Measurements from ENCODE around the gene TAS2R30.
A peak's percentile ranks its signal among the peaks of the same experiment; 100 is the strongest.

The TAS2R30 gene, protein sequence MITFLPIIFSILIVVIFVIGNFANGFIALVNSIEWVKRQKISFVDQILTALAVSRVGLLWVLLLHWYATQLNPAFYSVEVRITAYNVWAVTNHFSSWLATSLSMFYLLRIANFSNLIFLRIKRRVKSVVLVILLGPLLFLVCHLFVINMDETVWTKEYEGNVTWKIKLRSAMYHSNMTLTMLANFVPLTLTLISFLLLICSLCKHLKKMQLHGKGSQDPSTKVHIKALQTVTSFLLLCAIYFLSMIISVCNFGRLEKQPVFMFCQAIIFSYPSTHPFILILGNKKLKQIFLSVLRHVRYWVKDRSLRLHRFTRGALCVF

DNA sequence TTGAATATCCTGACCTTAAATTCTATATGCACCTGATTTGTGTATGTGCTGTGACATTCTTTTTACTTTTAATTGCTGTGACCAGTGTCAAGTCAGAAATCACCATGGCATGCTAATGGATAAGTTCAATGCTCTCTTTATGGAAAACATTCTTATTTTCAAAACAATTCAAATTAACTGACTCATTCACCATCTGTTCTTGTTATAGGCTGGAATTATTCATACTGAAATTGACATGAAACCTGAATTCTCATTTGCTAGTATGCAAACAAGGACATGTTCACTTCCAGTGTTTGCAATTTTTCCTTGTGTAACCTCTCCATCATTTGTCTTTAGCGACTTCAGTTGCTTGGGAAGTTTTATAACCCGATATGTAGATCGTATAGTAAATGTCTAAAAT is at the start of gene TAS2R30:
TSS of gene TAS2R30 (minus strand) at position 340 of the 400 bp plus-strand sequence. CDS start 400 bp downstream, outside the sequence.
- CTCF ChIA-PET: no interaction called here
- no peak for DNase-seq (ENCODE audit: extremely low spot score)
- TF ChIP-seq CTBP1 (IDR thresholded peaks at IDR 0.05; ENCODE audit: borderline replicate concordance) (no peak), FOXA1 (IDR thresholded peaks at IDR 0.05) (no peak), TARDBP (IDR thresholded peaks at IDR 0.05) (no peak), NFRKB (IDR thresholded peaks at IDR 0.05) (no peak), HDGF (IDR thresholded peaks at IDR 0.05; ENCODE audit: borderline replicate concordance) (no peak), ELF4 (IDR thresholded peaks at IDR 0.05) (no peak), SUZ12 (IDR thresholded peaks at IDR 0.05) (no peak), SP1 (IDR thresholded peaks at IDR 0.05) (no peak), FOXK2 (IDR thresholded peaks at IDR 0.05) (no peak), BHLHE40 (IDR thresholded peaks at IDR 0.05; ENCODE audit: borderline replicate concordance) (no peak), FOXM1 (IDR thresholded peaks at IDR 0.05; ENCODE audit: borderline replicate concordance) (no peak), ZNF384 (IDR thresholded peaks at IDR 0.05) (no peak)
- POLR2A ChIA-PET: no interaction called here

DNA sequence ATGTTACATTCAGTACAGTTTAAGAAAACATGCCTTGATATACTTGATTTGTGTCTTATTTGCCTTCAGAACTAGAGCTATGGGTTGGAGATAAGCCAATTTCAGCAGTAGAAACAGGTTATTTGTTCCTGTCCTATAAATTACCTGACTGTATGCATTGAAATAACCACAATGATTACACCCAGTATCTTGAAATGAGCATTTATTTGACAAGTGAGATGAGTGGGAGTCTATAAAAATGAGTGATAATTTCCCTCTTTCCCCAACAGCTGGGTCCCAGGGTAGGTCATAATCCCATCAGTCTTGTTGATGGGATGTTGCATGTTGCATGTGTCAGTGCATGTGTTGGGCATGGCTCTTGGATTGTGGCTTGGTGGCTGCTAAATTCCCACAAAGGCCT is 48.6 kb upstream of the TAS2R30 start:
- DNase-seq (ENCODE audit: extremely low spot score): no peak
- TF ChIP-seq TARDBP (IDR thresholded peaks at IDR 0.05): no peak
- TF ChIP-seq, protein P1, sequence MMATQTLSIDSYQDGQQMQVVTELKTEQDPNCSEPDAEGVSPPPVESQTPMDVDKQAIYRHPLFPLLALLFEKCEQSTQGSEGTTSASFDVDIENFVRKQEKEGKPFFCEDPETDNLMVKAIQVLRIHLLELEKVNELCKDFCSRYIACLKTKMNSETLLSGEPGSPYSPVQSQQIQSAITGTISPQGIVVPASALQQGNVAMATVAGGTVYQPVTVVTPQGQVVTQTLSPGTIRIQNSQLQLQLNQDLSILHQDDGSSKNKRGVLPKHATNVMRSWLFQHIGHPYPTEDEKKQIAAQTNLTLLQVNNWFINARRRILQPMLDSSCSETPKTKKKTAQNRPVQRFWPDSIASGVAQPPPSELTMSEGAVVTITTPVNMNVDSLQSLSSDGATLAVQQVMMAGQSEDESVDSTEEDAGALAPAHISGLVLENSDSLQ (IDR thresholded peaks at IDR 0.05): peak; percentile 63
- CTCF ChIA-PET: interaction anchor here (0.9 kb wide), 1 partner anchor 17 kb away, joined by 5 read pairs; no protein-coding TSS in a partner anchor
- POLR2A ChIA-PET: interaction anchor here (0.7 to 0.8 kb wide), 2 partner anchors 9 to 11 kb away, joined by 3 to 4 read pairs; no protein-coding TSS in a partner anchor

DNA sequence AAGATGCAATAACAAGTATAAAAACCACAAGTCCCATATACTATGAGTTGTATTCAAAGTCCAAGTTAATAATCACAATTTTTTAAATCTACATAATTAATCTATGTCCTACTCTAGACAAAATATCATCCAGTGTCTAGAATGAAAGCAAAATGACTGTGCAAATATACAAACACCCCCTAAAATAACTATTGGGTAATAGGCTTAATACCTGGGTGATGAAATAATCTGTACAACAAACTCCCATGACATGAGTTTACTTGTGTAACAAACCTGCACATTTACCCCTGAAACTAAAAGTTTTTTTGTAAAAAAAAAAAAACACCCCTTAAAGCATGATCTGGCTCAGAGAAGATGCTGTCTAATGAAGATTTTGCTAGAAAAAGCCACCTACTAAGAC is 48.1 kb upstream of the TAS2R30 start:
- ChIA-PET POLR2A (interaction anchor here (0.7 to 3.3 kb wide), 2 partner anchors 8 to 12 kb away, joined by 3 to 17 read pairs; partner anchors contain the start of gene SMIM10L1), CTCF (no interaction called here)
- DNase-seq (ENCODE audit: extremely low spot score): no peak
- TF ChIP-seq, protein P1 (IDR thresholded peaks at IDR 0.05): no peak
- no peak for TF ChIP-seq FOXA1 (IDR thresholded peaks at IDR 0.05)
- no peak for TF ChIP-seq HDGF (IDR thresholded peaks at IDR 0.05; ENCODE audit: borderline replicate concordance)
- TF ChIP-seq CTBP1 (IDR thresholded peaks at IDR 0.05; ENCODE audit: borderline replicate concordance): no peak
- no peak for TF ChIP-seq TARDBP (IDR thresholded peaks at IDR 0.05)
- TF ChIP-seq ZNF384 (IDR thresholded peaks at IDR 0.05): no peak
- no peak for TF ChIP-seq LEF1 (IDR thresholded peaks at IDR 0.05; ENCODE audit: borderline replicate concordance)
- no peak for TF ChIP-seq BHLHE40 (IDR thresholded peaks at IDR 0.05; ENCODE audit: borderline replicate concordance)
- TF ChIP-seq FOXK2 (IDR thresholded peaks at IDR 0.05): no peak
- TF ChIP-seq NFRKB (IDR thresholded peaks at IDR 0.05): no peak
- no peak for TF ChIP-seq L3MBTL2 (conservative IDR thresholded peaks at IDR 0.05)
- no peak for TF ChIP-seq FOXM1 (IDR thresholded peaks at IDR 0.05; ENCODE audit: borderline replicate concordance)
- TF ChIP-seq ELF4 (IDR thresholded peaks at IDR 0.05): no peak
- no peak for TF ChIP-seq SUZ12 (IDR thresholded peaks at IDR 0.05)
- TF ChIP-seq ARNT (IDR thresholded peaks at IDR 0.05): no peak
- no peak for TF ChIP-seq SP1 (IDR thresholded peaks at IDR 0.05)

DNA sequence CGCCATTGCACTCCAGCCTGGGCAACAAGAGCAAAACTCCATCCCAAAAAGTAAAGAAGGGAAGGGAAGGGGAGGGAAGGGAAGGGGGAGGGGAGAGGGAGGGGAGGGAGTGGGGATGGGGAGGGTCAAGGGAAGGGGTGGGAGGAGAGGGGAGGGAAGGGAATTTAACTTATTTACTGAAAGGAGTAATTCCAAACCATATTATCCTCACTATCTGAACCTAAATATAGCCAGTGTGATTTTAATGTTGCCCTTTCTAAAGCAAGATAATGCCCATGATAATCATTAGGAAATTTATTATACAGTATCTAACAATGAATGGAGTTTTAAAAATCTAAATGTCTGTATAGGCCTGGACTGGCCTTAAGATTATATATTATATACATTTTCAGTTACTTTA is 43.8 kb upstream of the TAS2R30 start:
- ChIA-PET POLR2A (no interaction called here), CTCF (no interaction called here)
- DNase-seq (ENCODE audit: extremely low spot score): no peak
- TF ChIP-seq FOXM1 (IDR thresholded peaks at IDR 0.05; ENCODE audit: borderline replicate concordance) (no peak), FOXK2 (IDR thresholded peaks at IDR 0.05) (no peak), BHLHE40 (IDR thresholded peaks at IDR 0.05; ENCODE audit: borderline replicate concordance) (no peak), FOXA1 (IDR thresholded peaks at IDR 0.05) (no peak), ARNT (IDR thresholded peaks at IDR 0.05) (no peak), ZNF384 (IDR thresholded peaks at IDR 0.05) (no peak), CTBP1 (IDR thresholded peaks at IDR 0.05; ENCODE audit: borderline replicate concordance) (no peak), SUZ12 (IDR thresholded peaks at IDR 0.05) (no peak), HDGF (IDR thresholded peaks at IDR 0.05; ENCODE audit: borderline replicate concordance) (no peak), NFRKB (IDR thresholded peaks at IDR 0.05) (no peak), LEF1 (IDR thresholded peaks at IDR 0.05; ENCODE audit: borderline replicate concordance) (no peak), ELF4 (IDR thresholded peaks at IDR 0.05) (no peak), L3MBTL2 (conservative IDR thresholded peaks at IDR 0.05) (no peak), TARDBP (IDR thresholded peaks at IDR 0.05) (no peak), SP1 (IDR thresholded peaks at IDR 0.05) (no peak)
- TF ChIP-seq, protein P1 (IDR thresholded peaks at IDR 0.05): no peak

DNA sequence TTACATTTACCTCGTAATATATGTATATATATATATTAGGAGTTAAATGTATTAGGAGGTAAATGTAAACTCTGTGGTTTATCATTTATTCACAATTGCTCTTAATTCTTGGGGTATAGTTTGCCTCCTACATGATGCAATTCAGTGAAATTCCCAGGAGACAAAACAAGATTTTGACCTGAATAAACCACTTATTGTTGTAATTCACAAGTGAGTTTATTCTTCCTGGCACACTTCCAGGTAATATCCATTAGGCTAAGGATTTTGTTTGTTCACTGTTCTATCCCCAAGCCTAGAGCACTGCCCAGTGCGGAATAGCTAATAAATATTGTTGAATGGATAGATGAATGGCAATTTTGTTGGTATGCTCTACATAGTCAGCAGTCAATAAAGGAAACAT is 39.6 kb upstream of the TAS2R30 start:
- CTCF ChIA-PET: no interaction called here
- DNase-seq (ENCODE audit: extremely low spot score): no peak
- TF ChIP-seq FOXK2 (IDR thresholded peaks at IDR 0.05) (no peak), TARDBP (IDR thresholded peaks at IDR 0.05) (no peak), SP1 (IDR thresholded peaks at IDR 0.05) (no peak)
- POLR2A ChIA-PET: interaction anchor here (1.0 kb wide), 1 partner anchor 9 kb away, joined by 3 read pairs; no protein-coding TSS in a partner anchor

DNA sequence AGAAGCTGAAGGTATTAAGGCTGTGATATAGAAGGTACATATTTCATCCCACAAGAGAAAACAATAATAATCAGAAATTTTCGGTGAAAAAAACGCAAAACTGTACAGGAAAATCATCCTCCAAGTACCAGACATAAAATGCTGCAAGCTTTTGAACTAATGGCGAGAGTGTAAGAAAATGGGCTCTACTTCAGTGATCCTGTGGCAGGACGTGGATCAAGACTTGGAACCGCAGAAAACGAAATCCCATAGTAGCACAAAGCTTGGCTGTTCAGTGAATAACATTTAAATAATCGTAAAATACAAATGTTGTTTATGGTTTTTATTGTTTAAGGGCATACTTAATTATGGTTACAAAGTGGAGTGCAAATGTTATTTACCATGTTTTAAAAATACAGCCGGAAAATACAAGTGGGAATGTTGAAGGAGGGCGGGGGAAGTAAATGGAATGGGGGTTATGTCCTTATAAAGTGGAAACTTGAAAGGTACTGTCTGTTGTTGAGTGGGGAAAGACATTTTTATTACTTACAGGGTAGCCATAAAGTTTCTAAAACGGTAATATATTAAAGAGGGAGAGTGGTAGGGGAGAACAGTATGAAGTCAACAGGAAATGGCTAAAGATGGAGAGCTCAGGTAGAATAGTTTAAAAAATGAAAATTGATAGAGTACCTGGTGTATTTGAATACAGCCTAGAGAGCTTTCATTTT is 37.7 kb upstream of the TAS2R30 start:
- ChIA-PET CTCF (interaction anchor here (0.6 kb wide), 2 partner anchors 221 to 784 kb away, joined by 3 to 4 read pairs; no protein-coding TSS in a partner anchor), POLR2A (interaction anchor here (0.6 to 2.5 kb wide), 17 partner anchors 9 to 558 kb away, joined by 3 to 17 read pairs (median 4); partner anchors contain the start of genes MAGOHB and TAS2R42)
- no peak for TF ChIP-seq SUZ12 (IDR thresholded peaks at IDR 0.05)
- TF ChIP-seq BHLHE40 (IDR thresholded peaks at IDR 0.05; ENCODE audit: borderline replicate concordance): no peak
- no peak for TF ChIP-seq NFRKB (IDR thresholded peaks at IDR 0.05)
- TF ChIP-seq, protein P1 (IDR thresholded peaks at IDR 0.05): peak; percentile 61
- no peak for TF ChIP-seq ELF4 (IDR thresholded peaks at IDR 0.05)
- DNase-seq (ENCODE audit: extremely low spot score): peak; percentile 14

Measured in HEK293T (cell line).